Caco-2 (cell line): Measurements from ENCODE around the gene ARHGEF7. TPM values are rescaled to one million over a fixed set of nuclear protein-coding genes. Genes with fewer than 3 reads are reported as not detected.

Source experiments
- BruUV-seq: library from RNA; stranded (reverse); fragments of 400-500 nt; replicated peaks from 2 replicates; lab custom pipeline; 2021; lab: Mats Ljungman, UMichigan
- CTCF ChIA-PET: fragments of 300-600 bp; sonication (Branson Sonifier 250); formaldehyde crosslinking; loops from one replicate; lab custom pipeline; 2022; ENCODE audit warnings: antibody characterized with exemption; lab: Charles Lee
- POLR2A ChIA-PET: fragments of 300-600 bp; sonication (Branson Sonifier 250); formaldehyde crosslinking; loops from one replicate; lab custom pipeline; 2022; ENCODE audit warnings: antibody characterized with exemption; lab: Charles Lee
- DNase-seq, 2 experiments: peaks; one replicate each; pipeline versions ENCODE4 v3.0.0 to v3.0.0-alpha.2; 2020 to 2022
- H3K27me3 ChIP-seq: replicated peaks from 2 replicates; pipeline ENCODE4 v1.6.0; 2011; ENCODE audit warnings: low read length; ENCODE audit not compliant: control insufficient read depth, insufficient read depth
- H3K36me3 ChIP-seq: 2 replicates; pipeline ENCODE4 v1.5.1; 2011; ENCODE audit warnings: low read length; ENCODE audit not compliant: control insufficient read depth, insufficient read depth
- H3K4me1 ChIP-seq: fragments of 250-450 bp; sonication (Bioruptor Pico); 2 replicates; pipeline ENCODE4 v1.5.1; 2020; ENCODE audit warnings: mild to moderate bottlenecking
- H3K4me3 ChIP-seq: 2 replicates; pipeline ENCODE4 v1.5.1; 2011; ENCODE audit warnings: low read depth, mild to moderate bottlenecking, control low read depth, low read length
- H3K9me3 ChIP-seq: fragments of 250-450 bp; sonication (Bioruptor Pico); 2 replicates; pipeline ENCODE4 v1.5.1; 2020; ENCODE audit warnings: mild to moderate bottlenecking, moderate library complexity
- H3K27ac Mint-ChIP-seq: one replicate; pipeline ENCODE4 v1.8.0; 2022; ENCODE audit warnings: mixed read lengths; ENCODE audit not compliant: unreplicated experiment
- H3K27me3 Mint-ChIP-seq: one replicate; pipeline ENCODE4 v1.8.0; 2022; ENCODE audit warnings: mixed read lengths; ENCODE audit not compliant: insufficient read depth, unreplicated experiment
- H3K36me3 Mint-ChIP-seq: one replicate; pipeline ENCODE4 v1.8.0; 2022; ENCODE audit warnings: mild to moderate bottlenecking, mixed read lengths; ENCODE audit not compliant: insufficient read depth, unreplicated experiment
- H3K4me1 Mint-ChIP-seq: one replicate; pipeline ENCODE4 v1.8.0; 2022; ENCODE audit warnings: low read depth, mixed read lengths; ENCODE audit not compliant: unreplicated experiment
- H3K4me3 Mint-ChIP-seq: one replicate; pipeline ENCODE4 v1.8.0; 2022; ENCODE audit warnings: mild to moderate bottlenecking, moderate library complexity, mixed read lengths; ENCODE audit not compliant: unreplicated experiment
- H3K9me3 Mint-ChIP-seq: one replicate; pipeline ENCODE4 v1.8.0; 2022; ENCODE audit warnings: mixed read lengths; ENCODE audit not compliant: unreplicated experiment
- intact Hi-C: fragments of 100-400 bp; cut with micrococcal nuclease; formaldehyde crosslinking; loops from one replicate; pipeline ENCODE4 v1.10.0; 2022; ENCODE audit not compliant: unreplicated experiment
- total RNA-seq: library from RNA; stranded (reverse); gene quantifications from 2 replicates; pipeline ENCODE4 v1.2.3, GENCODE V29; 2022
- TF ChIP-seq, protein P1 (sequence below), 2 experiments: fragments of 200-600 bp in 1 of 2; IDR thresholded peaks; 1 replicate in 1 of 2; 2 replicates in 1 of 2; pipeline versions ENCODE4 v1.5.1 to v1.8.0; 2011 to 2022; ENCODE audit warnings: antibody characterized with exemption in 1 of 2, control low read depth in 1 of 2, inconsistent platforms in 1 of 2, low read depth in 1 of 2, low read length in 1 of 2, mild to moderate bottlenecking in 1 of 2, moderate library complexity in 1 of 2; ENCODE audit not compliant: insufficient read depth in 1 of 2, severe bottlenecking in 1 of 2, unreplicated experiment in 1 of 2

Gene ARHGEF7
- total RNA-seq, 1 experiment from 2014 or later: 60.5 TPM

DNA sequence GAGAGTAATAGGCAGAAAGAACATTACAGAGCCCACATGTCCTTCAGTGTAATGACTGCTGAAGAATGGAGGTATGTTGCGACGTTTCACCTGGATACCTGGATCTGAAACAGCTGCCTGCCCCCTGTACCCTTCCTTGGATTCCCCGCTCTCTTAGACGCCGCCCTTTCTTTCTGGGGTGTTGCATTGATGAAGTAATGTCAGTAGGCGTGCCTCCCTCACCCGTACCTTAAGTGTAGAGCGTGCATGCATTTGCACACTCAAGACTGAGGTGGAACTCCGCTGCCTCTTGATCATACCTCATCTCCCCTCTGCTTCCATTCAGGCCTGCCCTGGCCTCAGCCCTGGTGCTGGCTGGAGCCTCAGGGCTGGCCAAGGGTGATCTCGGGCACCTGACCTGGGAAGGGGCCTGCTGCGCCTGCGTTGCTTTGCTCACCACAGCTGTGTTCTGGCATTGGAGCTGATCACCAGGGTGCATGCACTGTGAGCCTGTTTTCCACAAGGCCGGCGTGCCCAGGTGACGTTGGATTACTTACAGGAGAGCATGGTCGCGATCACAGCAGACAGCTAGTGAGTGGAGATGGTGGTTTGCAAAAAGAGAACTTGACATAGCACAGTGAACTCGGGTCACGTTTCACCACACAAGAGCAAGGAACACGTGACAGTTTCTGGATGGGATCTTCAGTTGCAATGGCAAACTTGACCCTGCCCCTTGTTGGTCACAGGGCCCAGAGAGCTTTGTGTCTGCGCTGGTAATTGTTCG, 99.0 kb downstream of the ARHGEF7 start:
- H3K4me1 ChIP-seq: peaks cover 20% of the 10 kb centered on the region
- intact Hi-C loops: no loop called here
- no peak overlapping the region for H3K4me3 ChIP-seq
- no peaks in the 10 kb centered on the region for H3K36me3 ChIP-seq
- POLR2A ChIA-PET: no interaction called here
- H3K27ac Mint-ChIP-seq: no peak overlapping the region
- H3K27me3 Mint-ChIP-seq: no peaks in the 10 kb centered on the region
- H3K4me3 Mint-ChIP-seq: no peak overlapping the region
- no peaks in the 10 kb centered on the region for H3K9me3 Mint-ChIP-seq
- H3K4me1 Mint-ChIP-seq: peaks cover 27% of the 10 kb centered on the region
- peaks cover 29% of the 10 kb centered on the region for H3K36me3 Mint-ChIP-seq
- TF ChIP-seq, protein P1, sequence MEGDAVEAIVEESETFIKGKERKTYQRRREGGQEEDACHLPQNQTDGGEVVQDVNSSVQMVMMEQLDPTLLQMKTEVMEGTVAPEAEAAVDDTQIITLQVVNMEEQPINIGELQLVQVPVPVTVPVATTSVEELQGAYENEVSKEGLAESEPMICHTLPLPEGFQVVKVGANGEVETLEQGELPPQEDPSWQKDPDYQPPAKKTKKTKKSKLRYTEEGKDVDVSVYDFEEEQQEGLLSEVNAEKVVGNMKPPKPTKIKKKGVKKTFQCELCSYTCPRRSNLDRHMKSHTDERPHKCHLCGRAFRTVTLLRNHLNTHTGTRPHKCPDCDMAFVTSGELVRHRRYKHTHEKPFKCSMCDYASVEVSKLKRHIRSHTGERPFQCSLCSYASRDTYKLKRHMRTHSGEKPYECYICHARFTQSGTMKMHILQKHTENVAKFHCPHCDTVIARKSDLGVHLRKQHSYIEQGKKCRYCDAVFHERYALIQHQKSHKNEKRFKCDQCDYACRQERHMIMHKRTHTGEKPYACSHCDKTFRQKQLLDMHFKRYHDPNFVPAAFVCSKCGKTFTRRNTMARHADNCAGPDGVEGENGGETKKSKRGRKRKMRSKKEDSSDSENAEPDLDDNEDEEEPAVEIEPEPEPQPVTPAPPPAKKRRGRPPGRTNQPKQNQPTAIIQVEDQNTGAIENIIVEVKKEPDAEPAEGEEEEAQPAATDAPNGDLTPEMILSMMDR (IDR thresholded peaks at IDR 0.05; ENCODE audit: insufficient read depth in 1 of 2, low read depth in 1 of 2, low read length in 1 of 2, severe bottlenecking in 1 of 2, unreplicated experiment in 1 of 2): no peak
- no TSS peak for BruUV-seq
- CTCF ChIA-PET: no interaction called here
- DNase-seq: no peak
- no peaks in the 10 kb centered on the region for H3K27me3 ChIP-seq
- H3K9me3 ChIP-seq: no peaks in the 10 kb centered on the region

DNA sequence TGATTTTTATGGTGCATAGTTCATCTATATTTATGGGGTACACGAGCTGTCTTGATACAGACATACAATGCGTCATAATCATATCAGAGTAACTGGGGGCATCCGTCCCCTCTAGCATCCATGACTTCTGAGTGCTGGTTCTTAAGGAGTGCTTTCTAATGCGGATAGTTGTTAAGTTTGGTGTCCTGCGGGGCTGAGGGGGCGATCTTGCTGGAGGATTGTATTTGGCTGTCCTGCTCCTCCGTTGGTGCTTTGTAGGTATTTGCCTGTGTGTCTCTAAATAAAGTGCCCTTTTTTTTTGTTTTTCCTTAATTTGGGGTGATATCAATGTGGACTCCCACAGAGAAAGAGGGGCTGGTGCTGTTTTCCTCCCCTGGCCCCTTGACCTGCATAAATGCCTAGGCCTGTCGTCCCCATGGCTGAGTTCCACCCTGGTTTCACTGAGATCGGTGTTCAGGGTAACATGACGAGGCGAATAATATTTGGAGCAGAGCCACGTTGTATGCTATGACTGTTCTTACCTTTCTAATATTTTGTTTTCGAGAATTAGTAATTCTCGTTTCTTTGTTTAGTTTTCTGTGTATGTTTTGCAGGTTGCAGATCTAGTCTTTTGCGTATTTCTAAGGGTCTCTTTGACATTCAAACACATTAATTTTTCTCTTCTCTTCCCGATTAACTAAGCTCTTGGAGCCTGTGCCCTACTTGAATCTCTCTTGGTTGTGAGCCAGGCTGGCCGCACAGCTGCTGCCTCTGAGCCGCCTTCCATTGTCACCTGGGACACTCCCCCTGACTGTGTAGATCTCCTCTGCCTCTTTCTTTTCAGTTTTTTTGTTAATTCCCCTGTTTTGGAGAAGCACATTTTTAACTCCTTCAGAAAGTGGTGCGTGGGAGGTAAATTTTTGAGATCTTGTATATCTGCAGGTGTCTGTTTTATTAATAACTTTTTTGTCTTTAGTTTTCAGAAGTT, 100.3 kb downstream of the ARHGEF7 start:
- no peaks in the 10 kb centered on the region for H3K36me3 ChIP-seq
- Mint-ChIP-seq H3K4me3 (no peak overlapping the region), H3K36me3 (peaks cover 27% of the 10 kb centered on the region), H3K9me3 (no peaks in the 10 kb centered on the region), H3K27ac (no peak overlapping the region), H3K4me1 (peaks cover 18% of the 10 kb centered on the region), H3K27me3 (no peaks in the 10 kb centered on the region)
- intact Hi-C loops: loop anchor here (1.0 kb wide), 2 partner anchors 62 to 300 kb away; partner anchors contain the start of gene ANKRD10
- ChIA-PET CTCF (interaction anchor here (0.6 to 2.0 kb wide), 4 partner anchors 32 to 422 kb away, joined by 3 to 15 read pairs (median 3); no protein-coding TSS in a partner anchor), POLR2A (no interaction called here)
- no peaks in the 10 kb centered on the region for H3K9me3 ChIP-seq
- no peak overlapping the region for H3K4me3 ChIP-seq
- DNase-seq: no peak
- peaks cover 12% of the 10 kb centered on the region for H3K4me1 ChIP-seq
- no peaks in the 10 kb centered on the region for H3K27me3 ChIP-seq
- TF ChIP-seq, protein P1 (IDR thresholded peaks at IDR 0.05; ENCODE audit: insufficient read depth in 1 of 2, low read depth in 1 of 2, low read length in 1 of 2, severe bottlenecking in 1 of 2, unreplicated experiment in 1 of 2): no peak
- BruUV-seq: no TSS peak
